Astrocyte (in vitro differentiated cells and primary cell): Measurements from ENCODE around the gene ITSN1.

Source experiments
- EZH2 ChIP-seq: IDR thresholded peaks from 2 replicates; pipeline ENCODE4 v1.6.1; 2012; ENCODE audit warnings: mild to moderate bottlenecking, low read length, inconsistent platforms; ENCODE audit not compliant: insufficient read depth
- TF ChIP-seq, protein P1 (sequence below): IDR thresholded peaks from 2 replicates; pipeline ENCODE4 v1.5.1; 2011; ENCODE audit warnings: low read depth, mild to moderate bottlenecking, inconsistent platforms, low read length, moderate library complexity; ENCODE audit not compliant: insufficient read depth

DNA sequence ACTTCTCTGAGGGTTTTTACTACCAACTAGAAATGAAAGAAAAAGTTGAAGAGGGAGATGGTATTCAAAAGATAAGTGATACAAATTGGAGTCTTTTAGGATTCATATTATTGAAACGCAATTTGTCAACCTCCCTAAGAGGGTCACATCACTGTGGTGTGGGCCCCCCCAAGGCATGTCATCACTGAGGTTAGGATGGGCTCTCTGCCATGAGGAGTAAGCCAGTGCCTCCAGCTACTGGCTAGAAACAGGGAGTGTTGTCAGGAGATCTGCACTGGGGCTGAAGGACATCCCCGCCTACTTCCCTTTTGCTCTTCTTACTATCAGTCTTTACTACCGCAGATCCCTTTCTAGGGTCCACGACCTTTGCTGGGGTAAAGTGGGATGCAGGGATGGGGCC lies 25.9 kb downstream of the ITSN1 start:
- TF ChIP-seq, protein P1, sequence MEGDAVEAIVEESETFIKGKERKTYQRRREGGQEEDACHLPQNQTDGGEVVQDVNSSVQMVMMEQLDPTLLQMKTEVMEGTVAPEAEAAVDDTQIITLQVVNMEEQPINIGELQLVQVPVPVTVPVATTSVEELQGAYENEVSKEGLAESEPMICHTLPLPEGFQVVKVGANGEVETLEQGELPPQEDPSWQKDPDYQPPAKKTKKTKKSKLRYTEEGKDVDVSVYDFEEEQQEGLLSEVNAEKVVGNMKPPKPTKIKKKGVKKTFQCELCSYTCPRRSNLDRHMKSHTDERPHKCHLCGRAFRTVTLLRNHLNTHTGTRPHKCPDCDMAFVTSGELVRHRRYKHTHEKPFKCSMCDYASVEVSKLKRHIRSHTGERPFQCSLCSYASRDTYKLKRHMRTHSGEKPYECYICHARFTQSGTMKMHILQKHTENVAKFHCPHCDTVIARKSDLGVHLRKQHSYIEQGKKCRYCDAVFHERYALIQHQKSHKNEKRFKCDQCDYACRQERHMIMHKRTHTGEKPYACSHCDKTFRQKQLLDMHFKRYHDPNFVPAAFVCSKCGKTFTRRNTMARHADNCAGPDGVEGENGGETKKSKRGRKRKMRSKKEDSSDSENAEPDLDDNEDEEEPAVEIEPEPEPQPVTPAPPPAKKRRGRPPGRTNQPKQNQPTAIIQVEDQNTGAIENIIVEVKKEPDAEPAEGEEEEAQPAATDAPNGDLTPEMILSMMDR = no peak
- TF ChIP-seq EZH2 = no peak
